Measurements from ENCODE around the gene C1QL1.
"Not testable (repeated sequence)": the region's sequence is repeated elsewhere in the genome, so short reads cannot be mapped to it uniquely, and the experiment has no call there.

The C1QL1 gene

GRCh38 chr17:44966348-44967025 is 1.6 kb downstream of the C1QL1 start:
- no peak for FAIRE-seq
- no peak for DNase-seq (ENCODE audit: extremely low spot score, insufficient read length, low read depth)

- DNase-seq (ENCODE audit: extremely low spot score, insufficient read length, low read depth) (no peak), FAIRE-seq (no peak)
These were observed 2.4 kb downstream of the C1QL1 start for GRCh38 chr17:44965481-44966234.

- FAIRE-seq (no peak), DNase-seq (ENCODE audit: extremely low spot score, insufficient read length, low read depth) (no peak)
These were observed 6.2 kb downstream of the C1QL1 start for GRCh38 chr17:44961921-44962350.

GRCh38 chr17:44960691-44961090 is 7.4 kb downstream of the C1QL1 start:
- no peak for FAIRE-seq
- DNase-seq (ENCODE audit: extremely low spot score, insufficient read length, low read depth): no peak

- no peak for FAIRE-seq
- no peak for DNase-seq (ENCODE audit: extremely low spot score, insufficient read length, low read depth)
These were observed 8.1 kb downstream of the C1QL1 start for GRCh38 chr17:44959821-44960531.

- no peak for FAIRE-seq
- no peak for DNase-seq (ENCODE audit: extremely low spot score, insufficient read length, low read depth)
These were observed 10.8 kb downstream of the C1QL1 start for GRCh38 chr17:44956998-44957981.

- FAIRE-seq: no peak
- DNase-seq (ENCODE audit: extremely low spot score, insufficient read length, low read depth): no peak
These were observed 12.3 kb downstream of the C1QL1 start for GRCh38 chr17:44955674-44956425.

- no peak for DNase-seq (ENCODE audit: extremely low spot score, insufficient read length, low read depth)
- FAIRE-seq: no peak
These were observed 15.1 kb downstream of the C1QL1 start for GRCh38 chr17:44952946-44953475.

- FAIRE-seq: no peak
These were observed 19.7 kb downstream of the C1QL1 start for GRCh38 chr17:44948315-44948795.

GRCh38 chr17:44947461-44948314 is 20.4 kb downstream of the C1QL1 start, which contains the start of gene KIF18B:
Gene KIF18B, minus strand, starts transcription at chr17:44947773. Its CDS starts 11,429 bp downstream, at chr17:44936344.
- FAIRE-seq (peak; percentile 91), DNase-seq (ENCODE audit: extremely low spot score, insufficient read length, low read depth) (peak; percentile 94)

More at GRCh38 chr17:44948315-44948795, 19.7 kb downstream of the C1QL1 start:
- no peak for DNase-seq (ENCODE audit: extremely low spot score, insufficient read length, low read depth)

- not testable (repeated sequence) for FAIRE-seq; DNase-seq (ENCODE audit: extremely low spot score, insufficient read length, low read depth)
These were observed 22.5 kb downstream of the C1QL1 start for GRCh38 chr17:44945652-44946051.

GRCh38 chr17:44942456-44942855 is 25.6 kb downstream of the C1QL1 start:
- FAIRE-seq: no peak
- DNase-seq (ENCODE audit: extremely low spot score, insufficient read length, low read depth): no peak

GRCh38 chr17:44941712-44942331 is 26.3 kb downstream of the C1QL1 start:
- DNase-seq (ENCODE audit: extremely low spot score, insufficient read length, low read depth) (no peak), FAIRE-seq (no peak)

GRCh38 chr17:44940768-44941167 is 27.3 kb downstream of the C1QL1 start:
- no peak for DNase-seq (ENCODE audit: extremely low spot score, insufficient read length, low read depth)

GRCh38 chr17:44940317-44940716 is 27.8 kb downstream of the C1QL1 start:
- FAIRE-seq: no peak

More at GRCh38 chr17:44940768-44941167, 27.3 kb downstream of the C1QL1 start:
- no peak for FAIRE-seq

GRCh38 chr17:44935116-44935515 is 33.0 kb downstream of the C1QL1 start:
- DNase-seq (ENCODE audit: extremely low spot score, insufficient read length, low read depth): no peak
- no peak for FAIRE-seq

More at GRCh38 chr17:44940317-44940716, 27.8 kb downstream of the C1QL1 start:
- no peak for DNase-seq (ENCODE audit: extremely low spot score, insufficient read length, low read depth)

GRCh38 chr17:44934745-44935105 is 33.4 kb downstream of the C1QL1 start:
- no peak for FAIRE-seq
- no peak for DNase-seq (ENCODE audit: extremely low spot score, insufficient read length, low read depth)
